Head of caudate nucleus (tissue), 42 donors: ENCODE results near the gene GFRA1.
"Not testable (repeated sequence)": the region's sequence is repeated elsewhere in the genome, so short reads cannot be mapped to it uniquely, and the experiment has no call there.

ENCODE experiments used
- DNase-seq, 42 donors: peaks; one replicate each; pipeline versions ENCODE4 v3.0.0 to v3.0.0-alpha.2; 2020 to 2021; ENCODE audit warnings: mixed read lengths in 7 of 42
- intact Hi-C: fragments of 100-400 bp; cut with DNase I; formaldehyde crosslinking; loops from one replicate; pipeline ENCODE4 v1.15.0; 2022

GFRA1 gene

GRCh38 chr10:116035406-116035805 lies 237.6 kb downstream of the GFRA1 start:
- intact Hi-C loops, DNase-seq: not testable (repeated sequence)

DNA sequence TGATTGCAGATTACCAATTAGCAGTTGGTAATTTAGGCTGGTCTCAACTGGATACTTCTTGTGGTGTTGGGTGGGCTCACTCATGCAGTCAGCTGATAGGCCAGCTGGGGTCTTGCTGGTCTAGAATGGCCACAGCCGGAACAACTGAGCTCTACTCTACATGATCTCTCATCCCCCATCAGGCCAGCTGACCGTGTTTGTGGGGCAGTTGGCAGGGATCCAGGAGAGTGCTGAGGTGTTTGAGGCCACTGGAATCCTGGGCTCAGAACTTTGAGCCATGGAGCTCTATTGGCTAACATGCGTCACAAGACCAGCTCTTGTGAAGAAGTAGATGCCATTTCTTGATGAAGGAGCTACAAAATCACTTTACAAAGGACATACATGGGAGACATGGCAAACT lies 242.4 kb downstream of the GFRA1 start:
- intact Hi-C loops: no loop called here
- DNase-seq: no peak

DNA sequence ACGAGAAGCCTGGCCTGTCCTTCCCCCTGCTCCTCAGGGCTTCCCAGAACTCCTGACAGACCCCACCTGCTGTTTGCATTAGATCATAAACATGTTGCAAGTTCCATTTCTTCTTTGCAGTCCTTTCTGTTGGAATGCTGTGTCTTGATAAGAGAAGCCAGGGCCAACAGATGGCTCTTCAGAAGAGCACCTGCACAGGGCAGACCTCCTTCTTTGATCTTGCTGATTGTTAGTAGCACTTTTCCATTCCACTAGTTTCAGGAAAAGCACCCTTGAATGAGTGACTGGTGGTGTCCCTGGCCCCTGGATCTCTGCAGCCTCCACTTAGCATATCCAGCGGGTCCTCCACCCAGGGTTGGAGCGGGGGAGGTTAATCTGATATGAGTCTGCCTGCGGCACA lies 243.2 kb downstream of the GFRA1 start:
- intact Hi-C loops: no loop called here
- DNase-seq: no peak

- no peak for DNase-seq
- intact Hi-C loops: no loop called here
Measured at GRCh38 chr10:116027355-116027754, 245.7 kb downstream of the GFRA1 start.

DNA sequence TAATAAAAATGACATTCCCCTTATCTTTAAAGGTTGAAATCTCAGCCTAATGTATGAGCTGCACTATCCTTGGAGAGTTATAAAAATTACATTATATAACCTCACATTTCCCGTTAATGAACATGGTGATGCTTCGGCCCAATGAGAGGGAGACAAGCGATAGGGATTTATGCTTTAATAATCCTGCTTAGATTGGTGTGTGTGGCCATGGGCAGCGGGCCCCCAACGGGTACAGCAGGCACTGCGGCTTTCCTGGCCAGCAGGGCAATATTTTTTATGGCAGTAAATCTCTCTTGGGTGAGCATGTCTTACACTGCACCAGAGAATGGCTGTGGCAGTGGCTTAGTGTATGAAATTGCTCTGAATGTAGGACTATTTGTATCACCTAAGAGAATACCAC lies 246.3 kb downstream of the GFRA1 start:
- DNase-seq: no peak
- intact Hi-C loops: no loop called here

GRCh38 chr10:116026315-116026714 lies 246.7 kb downstream of the GFRA1 start:
- no peak for DNase-seq
- intact Hi-C loops: no loop called here

DNA sequence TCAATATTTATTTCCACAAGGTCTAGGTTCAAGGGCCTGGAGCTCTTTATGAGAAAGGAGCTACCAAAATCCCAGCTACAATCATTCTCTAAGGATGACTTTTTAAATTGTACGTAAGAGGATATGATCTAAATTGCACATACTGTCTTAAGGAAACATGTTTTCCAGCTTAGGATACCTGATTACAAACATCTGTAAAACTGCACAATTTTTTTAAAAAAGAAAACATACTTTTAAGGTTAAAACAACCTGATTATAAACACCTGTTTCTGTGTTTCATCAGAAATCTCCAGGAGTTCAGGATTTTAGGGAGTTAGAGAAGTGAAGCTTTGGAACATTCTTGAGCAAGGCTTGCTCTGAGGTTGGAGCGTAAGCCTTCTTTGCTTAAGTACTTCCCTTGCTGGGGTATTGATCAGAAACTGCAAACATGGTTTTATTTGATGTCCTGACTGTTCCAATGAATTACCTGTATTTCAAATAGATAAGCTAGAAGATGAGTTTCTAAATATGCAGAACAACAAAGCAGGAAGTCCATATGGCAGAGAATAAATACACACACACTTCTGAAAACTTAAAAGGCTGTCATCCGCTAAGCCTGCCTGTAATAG lies 248.6 kb downstream of the GFRA1 start:
- DNase-seq: no peak
- intact Hi-C loops: no loop called here

DNA sequence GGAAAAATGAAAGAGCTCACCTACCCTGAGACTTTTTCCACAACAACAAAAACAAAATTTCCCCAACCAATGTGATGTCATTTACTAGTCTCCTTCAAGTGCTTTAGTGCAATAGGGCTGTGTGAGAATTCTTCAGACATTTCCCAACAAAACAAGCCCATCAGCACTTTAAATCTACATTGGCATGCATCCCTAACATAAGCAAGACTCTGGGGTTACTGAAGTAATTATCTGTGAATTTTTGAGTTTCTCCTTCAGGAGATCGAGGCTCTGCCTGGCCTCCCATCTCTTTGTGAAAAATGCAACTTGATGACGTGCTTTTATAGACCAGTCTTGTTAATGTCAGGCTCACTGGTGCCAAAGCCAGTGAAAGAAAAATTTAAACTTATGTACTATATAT lies 255.6 kb downstream of the GFRA1 start:
- DNase-seq: no peak
- intact Hi-C loops: no loop called here

DNA sequence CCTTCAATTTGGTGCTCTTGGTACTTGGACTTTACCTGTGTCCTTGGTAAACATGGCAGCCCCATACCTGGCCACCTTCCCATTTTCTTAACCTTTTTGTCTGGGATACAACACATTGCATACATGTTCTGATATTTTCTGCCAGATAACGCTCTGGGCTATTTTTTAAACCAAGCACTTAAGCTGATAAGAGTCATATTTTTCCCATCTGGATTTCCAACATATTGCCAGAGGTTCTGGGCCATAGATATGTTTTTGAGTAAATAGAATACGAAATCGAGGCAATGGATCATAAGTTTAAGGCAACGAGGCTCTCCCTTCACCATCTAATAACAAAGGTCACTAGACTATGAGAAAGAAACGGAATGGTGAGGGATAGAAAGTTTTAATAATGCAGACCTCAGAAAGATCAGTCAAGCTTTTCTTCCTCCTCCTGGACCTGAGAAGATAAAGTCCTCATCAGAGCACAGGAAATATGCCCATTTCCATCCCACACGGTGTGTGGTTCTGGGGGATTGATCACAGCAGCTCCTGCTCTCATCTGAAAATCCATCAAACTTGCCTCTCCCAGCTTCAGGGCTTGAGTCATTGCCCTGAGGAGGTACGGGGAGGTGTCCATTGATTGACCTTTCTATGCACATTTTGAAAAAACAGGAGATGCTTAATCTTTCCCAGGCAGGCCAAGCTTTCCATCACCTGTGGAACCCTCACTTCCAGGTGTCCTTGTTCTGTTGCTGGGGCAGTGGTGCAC lies 257.2 kb downstream of the GFRA1 start:
- intact Hi-C loops: no loop called here
- DNase-seq: no peak

GRCh38 chr10:116014871-116015582 lies 258.0 kb downstream of the GFRA1 start:
- intact Hi-C loops: no loop called here
- no peak for DNase-seq

GRCh38 chr10:116014326-116014725 lies 258.7 kb downstream of the GFRA1 start:
- intact Hi-C loops: no loop called here
- DNase-seq: no peak

DNA sequence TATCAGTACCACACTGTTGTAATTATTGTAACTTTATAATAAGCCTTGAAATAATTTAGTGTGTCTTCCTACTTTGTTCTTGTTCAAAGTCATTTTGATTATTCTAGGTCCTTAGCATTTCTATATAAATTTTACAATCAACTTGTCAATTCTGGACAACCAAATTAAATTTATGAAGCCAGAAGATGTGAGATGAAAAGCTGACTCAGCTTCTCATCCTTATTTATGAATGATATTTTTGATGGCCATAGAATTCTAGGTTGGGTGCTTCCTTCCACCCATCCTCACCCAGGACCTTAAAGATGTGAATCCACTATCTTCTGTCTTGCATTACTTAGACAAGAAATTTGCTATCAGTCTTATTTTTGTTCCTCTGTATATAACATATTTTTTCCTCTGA lies 261.1 kb downstream of the GFRA1 start:
- intact Hi-C loops: no loop called here
- no peak for DNase-seq

GRCh38 chr10:116007256-116007891 lies 265.6 kb downstream of the GFRA1 start:
- peak in 33 of 42 donors; percentile 7 to 79 (median 33) for DNase-seq
- intact Hi-C loops: no loop called here
